A673 (cell line): Measurements from ENCODE around the gene KRT36. TPM values are rescaled to one million over a fixed set of nuclear protein-coding genes. Genes with fewer than 3 reads are reported as not detected.

Experiments
- BruUV-seq: library from RNA; stranded (reverse); fragments of 400-500 nt; replicated peaks from 2 replicates; lab custom pipeline; 2021; lab: Mats Ljungman, UMichigan
- CTCF ChIA-PET: fragments of 300-600 bp; sonication (Branson Sonifier 250); formaldehyde crosslinking; loops from one replicate; lab custom pipeline; 2022; ENCODE audit warnings: antibody characterized with exemption; lab: Charles Lee
- POLR2A ChIA-PET: fragments of 300-600 bp; sonication (Branson Sonifier 250); formaldehyde crosslinking; loops from one replicate; lab custom pipeline; 2022; ENCODE audit warnings: antibody characterized with exemption; ENCODE audit not compliant: low non-redundant PET; lab: Charles Lee
- DNase-seq: peaks from one replicate; pipeline ENCODE4 v3.0.0-alpha.2; 2015; ENCODE audit warnings: low spot score
- H3K27ac ChIP-seq: fragments of 200-600 bp; sonication (generic); 2 replicates; pipeline ENCODE4 v1.5.1; 2016; ENCODE audit warnings: mixed run types, low read depth, mild to moderate bottlenecking, mixed read lengths, antibody characterized with exemption, low read length; ENCODE audit not compliant: poor library complexity, severe bottlenecking
- H3K27me3 ChIP-seq: fragments of 200-600 bp; sonication (generic); replicated peaks from 2 replicates; pipeline ENCODE4 v1.6.1; 2017; ENCODE audit warnings: mixed run types, low read depth, mild to moderate bottlenecking, mixed read lengths, antibody characterized with exemption, low read length; ENCODE audit not compliant: insufficient read depth, poor library complexity
- H3K36me3 ChIP-seq: fragments of 200-600 bp; sonication (generic); 2 replicates; pipeline ENCODE4 v1.6.1; 2016; ENCODE audit warnings: mixed run types, mild to moderate bottlenecking, mixed read lengths, antibody characterized with exemption, low read length; ENCODE audit not compliant: insufficient read depth, poor library complexity, severe bottlenecking
- H3K4me1 ChIP-seq: fragments of 200-600 bp; sonication (generic); 2 replicates; pipeline ENCODE4 v1.6.1; 2017; ENCODE audit warnings: mixed run types, mild to moderate bottlenecking, mixed read lengths, antibody characterized with exemption, low read length; ENCODE audit not compliant: insufficient read depth, poor library complexity, severe bottlenecking
- H3K4me3 ChIP-seq: fragments of 200-600 bp; sonication (generic); 2 replicates; pipeline ENCODE4 v1.5.1; 2016; ENCODE audit warnings: low read depth, mixed run types, mild to moderate bottlenecking, mixed read lengths, low read length; ENCODE audit not compliant: poor library complexity, severe bottlenecking
- H3K9me3 ChIP-seq: fragments of 200-600 bp; sonication (generic); 2 replicates; pipeline ENCODE4 v1.6.1; 2016; ENCODE audit warnings: mixed run types, low read depth, mild to moderate bottlenecking, mixed read lengths, antibody characterized with exemption, low read length; ENCODE audit not compliant: poor library complexity, severe bottlenecking
- EZH2 ChIP-seq: fragments of 200-600 bp; sonication (generic); IDR thresholded peaks from 2 replicates; pipeline ENCODE4 v1.6.1; 2017; ENCODE audit warnings: borderline replicate concordance, low read depth, mild to moderate bottlenecking, mixed read lengths, antibody characterized with exemption, low read length; ENCODE audit not compliant: poor library complexity, severe bottlenecking
- intact Hi-C: fragments of 100-400 bp; cut with micrococcal nuclease; formaldehyde crosslinking; loops from one replicate; pipeline ENCODE4 v1.10.0; 2022; ENCODE audit not compliant: unreplicated experiment
- total RNA-seq: library from RNA; stranded (reverse); gene quantifications from 2 replicates; pipeline ENCODE4 v1.2.3, GENCODE V29; 2021
- TF ChIP-seq, protein P1 (sequence below): fragments of 300-800, 200-600 bp; sonication (generic); conservative IDR thresholded peaks from 2 replicates; pipeline ENCODE4 v1.5.1; 2017; ENCODE audit warnings: low read depth, mild to moderate bottlenecking, antibody characterized with exemption, low read length, moderate library complexity, mixed read lengths

The KRT36 gene
- total RNA-seq, 1 experiment from 2014 or later: not detected

- ChIA-PET POLR2A (no interaction called here), CTCF (no interaction called here)
- DNase-seq: no peak
- TF ChIP-seq EZH2: no peak
- TF ChIP-seq, protein P1, sequence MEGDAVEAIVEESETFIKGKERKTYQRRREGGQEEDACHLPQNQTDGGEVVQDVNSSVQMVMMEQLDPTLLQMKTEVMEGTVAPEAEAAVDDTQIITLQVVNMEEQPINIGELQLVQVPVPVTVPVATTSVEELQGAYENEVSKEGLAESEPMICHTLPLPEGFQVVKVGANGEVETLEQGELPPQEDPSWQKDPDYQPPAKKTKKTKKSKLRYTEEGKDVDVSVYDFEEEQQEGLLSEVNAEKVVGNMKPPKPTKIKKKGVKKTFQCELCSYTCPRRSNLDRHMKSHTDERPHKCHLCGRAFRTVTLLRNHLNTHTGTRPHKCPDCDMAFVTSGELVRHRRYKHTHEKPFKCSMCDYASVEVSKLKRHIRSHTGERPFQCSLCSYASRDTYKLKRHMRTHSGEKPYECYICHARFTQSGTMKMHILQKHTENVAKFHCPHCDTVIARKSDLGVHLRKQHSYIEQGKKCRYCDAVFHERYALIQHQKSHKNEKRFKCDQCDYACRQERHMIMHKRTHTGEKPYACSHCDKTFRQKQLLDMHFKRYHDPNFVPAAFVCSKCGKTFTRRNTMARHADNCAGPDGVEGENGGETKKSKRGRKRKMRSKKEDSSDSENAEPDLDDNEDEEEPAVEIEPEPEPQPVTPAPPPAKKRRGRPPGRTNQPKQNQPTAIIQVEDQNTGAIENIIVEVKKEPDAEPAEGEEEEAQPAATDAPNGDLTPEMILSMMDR: no peak
- no TSS peak for BruUV-seq
- Histone ChIP-seq H3K36me3 (no peaks in the 10 kb centered on the region), H3K4me1 (no peaks in the 10 kb centered on the region), H3K27ac (no peak overlapping the region), H3K4me3 (no peak overlapping the region), H3K27me3 (no peaks in the 10 kb centered on the region), H3K9me3 (no peaks in the 10 kb centered on the region)
- intact Hi-C loops: no loop called here
Measured at GRCh38 chr17:41507315-41507880, 17.7 kb upstream of the KRT36 start.

GRCh38 chr17:41505809-41506767 is 16.4 kb upstream of the KRT36 start:
- BruUV-seq: no TSS peak
- no peaks in the 10 kb centered on the region for H3K4me1 ChIP-seq
- H3K36me3 ChIP-seq: no peaks in the 10 kb centered on the region
- H3K27me3 ChIP-seq: no peaks in the 10 kb centered on the region
- H3K9me3 ChIP-seq: no peaks in the 10 kb centered on the region
- no peak for DNase-seq
- no peak for TF ChIP-seq EZH2
- TF ChIP-seq, protein P1: no peak
- intact Hi-C loops: no loop called here
- ChIA-PET POLR2A (no interaction called here), CTCF (no interaction called here)
- H3K4me3 ChIP-seq: no peak overlapping the region
- H3K27ac ChIP-seq: no peak overlapping the region

- no TSS peak for BruUV-seq
- ChIA-PET POLR2A (no interaction called here), CTCF (no interaction called here)
Measured at GRCh38 chr17:41505007-41505808, 15.5 kb upstream of the KRT36 start, which contains the start of gene KRT13. Gene KRT13 (minus strand): TSS chr17:41505612. CDS start chr17:41505550, 62 bp downstream.

More at GRCh38 chr17:41505007-41505808, 15.5 kb upstream of the KRT36 start, which contains the start of gene KRT13:
- no peaks in the 10 kb centered on the region for H3K27me3 ChIP-seq
- intact Hi-C loops: no loop called here
- TF ChIP-seq, protein P1: no peak
- no peak for TF ChIP-seq EZH2
- no peak for DNase-seq
- H3K4me1 ChIP-seq: no peaks in the 10 kb centered on the region
- H3K36me3 ChIP-seq: no peaks in the 10 kb centered on the region
- H3K27ac ChIP-seq: no peak within 1 kb of the TSS
- H3K4me3 ChIP-seq: no peak within 1 kb of the TSS
- no peaks in the 10 kb centered on the region for H3K9me3 ChIP-seq
